Stomach (tissue), 19 donors: Measurements from ENCODE around the gene CCN6. TPM values are rescaled to one million over a fixed set of nuclear protein-coding genes. Genes with fewer than 3 reads are reported as not detected.
A peak's percentile ranks its signal among the peaks of the same experiment; 100 is the strongest.

Source experiments
- DNase-seq, 2 donors: peaks; one replicate each; pipeline versions ENCODE4 v3.0.0 to v3.0.0-alpha.2; 2013 to 2019
- H3K27ac ChIP-seq, 5 donors: fragments of 200-600 bp in 4 of 5; sonication (generic) in 4 of 5; one replicate each; pipeline ENCODE4 v1.5.1; 2013 to 2019; ENCODE audit warnings: mild to moderate bottlenecking in 1 of 5, moderate library complexity in 1 of 5
- H3K27me3 ChIP-seq, 3 donors: fragments of 200-600 bp; sonication (generic); one replicate each; pipeline ENCODE4 v1.5.1; 2017 to 2019; ENCODE audit warnings: mixed run types in 1 of 3
- H3K36me3 ChIP-seq, 4 donors: fragments of 200-600 bp; sonication (generic); 1 replicate in 3 of 4; 2 replicates in 1 of 4; pipeline ENCODE4 v1.5.1; 2016 to 2019
- H3K4me1 ChIP-seq, 4 donors: fragments of 200-600 bp; sonication (generic); one replicate each; pipeline ENCODE4 v1.5.1; 2016 to 2019
- H3K4me3 ChIP-seq, 4 donors: fragments of 200-600 bp; sonication (generic) in 3 of 4; one replicate each; pipeline ENCODE4 v1.5.1; 2016 to 2019; ENCODE audit warnings: mild to moderate bottlenecking in 1 of 4
- H3K9me3 ChIP-seq, 4 donors: fragments of 200-600 bp; sonication (generic); one replicate each; pipeline ENCODE4 v1.5.1; 2016 to 2019
- CTCF ChIP-seq, 7 experiments: fragments of 450-650 bp in 4 of 7; fragments of 200-600 bp in 3 of 7; sonication (generic) in 3 of 7; IDR thresholded peaks; one replicate each; pipeline ENCODE4 v1.5.1; 2016 to 2019; ENCODE audit warnings: antibody characterized with exemption in 7 of 7, control low read depth in 2 of 7, mild to moderate bottlenecking in 1 of 7
- EP300 ChIP-seq: sonication (generic); formaldehyde crosslinking; IDR thresholded peaks from one replicate; pipeline ENCODE4 v1.6.1; 2017; ENCODE audit warnings: antibody characterized with exemption
- POLR2A ChIP-seq, 4 donors: fragments of 450-650 bp; IDR thresholded peaks; one replicate each; pipeline ENCODE4 v1.6.1; 2016; ENCODE audit warnings: antibody characterized with exemption in 4 of 4, control low read depth in 2 of 4, mild to moderate bottlenecking in 1 of 4, moderate library complexity in 1 of 4
- POLR2AphosphoS5 ChIP-seq, 3 donors: sonication (generic); formaldehyde crosslinking; IDR thresholded peaks; one replicate each; pipeline ENCODE4 v1.6.1; 2016; ENCODE audit warnings: antibody characterized with exemption in 3 of 3
- WGBS, 5 donors: extraction: QIAGEN DNeasy Blood & Tissue Kit in 3 of 5; methylation state at CpG; one replicate each; pipeline versions ENCODE4 v1.1.5 to v1.1.7; 2013 to 2018; 5-methylcytosine and 5-hydroxymethylcytosine counted together
- intact Hi-C: fragments of 100-400 bp; cut with DNase I; formaldehyde crosslinking; loops from one replicate; pipeline ENCODE4 v1.15.1; 2023; ENCODE audit warnings: low total_unique reads
- long read RNA-seq, 10 donors: transcript quantifications; one replicate each; lab custom pipeline, GENCODE V29; 2026
- polyA plus RNA-seq, 3 donors: library from polyadenylated mRNA; stranded (reverse); fragments of 200-250 nt; gene quantifications; one replicate each; pipeline ENCODE4 v1.2.3, GENCODE V29; 2013
- total RNA-seq, 5 donors: library from RNA; depleted of rRNA; stranded (reverse); fragments of >200 nt; gene quantifications; one replicate each; pipeline versions ENCODE4 v1.1.0 to v1.2.3, GENCODE V29; 2014 to 2016
- donor health status: healthy with polysubstance abuse.
- donor health status: Bipolar disorder and iron deficiency.
- donor health status: healthy.

CCN6 gene
- total RNA-seq (not detected), polyA plus RNA-seq (not detected)
- long read RNA-seq, donor 1: 0 reads
- long read RNA-seq, donor 2, partial matches to known transcripts: 17 of 17 reads
- long read RNA-seq, donor 2, other reads (novel, unspliced or antisense): 0 of 17 reads
- long read RNA-seq, donor 3: 0 reads
- long read RNA-seq, donor 4: 0 reads
- long read RNA-seq, donor 5: 0 reads
- long read RNA-seq, donor 6: 0 reads
- long read RNA-seq, donor 7: 0 reads
- long read RNA-seq, donor 8, partial matches to known transcripts: 7 of 15 reads
- long read RNA-seq, donor 8, other reads (novel, unspliced or antisense): 8 of 15 reads
- long read RNA-seq, donor 9: 0 reads
- long read RNA-seq, donor 10: 0 reads

- Histone ChIP-seq H3K4me1 (peaks cover 0 to 10% (median 5%) of the 10 kb centered on the region in 4 donors), H3K27ac (peak within 1 kb of the TSS in 2 of 5 donors; percentile 7 to 8), H3K4me3 (no peak within 1 kb of the TSS), H3K9me3 (no peaks in the 10 kb centered on the region), H3K36me3 (no peaks in the 10 kb centered on the region), H3K27me3 (no peaks in the 10 kb centered on the region)
- peak in 1 of 2 donors; percentile 38 for DNase-seq
- WGBS, 5 donors: 58 to 71% (median 63%) methylated on average over 12 of the region's 12 CpGs
- intact Hi-C loops: no loop called here
- TF ChIP-seq POLR2AphosphoS5 (IDR thresholded peaks at IDR 0.05) (no peak), EP300 (no peak), POLR2A (IDR thresholded peaks at IDR 0.05) (no peak)
Measured at GRCh38 chr6:112054001-112054400, at the start of gene CCN6. Gene CCN6, plus strand, starts transcription at chr6:112054104. Its CDS starts 254 bp downstream, at chr6:112054358.

- intact Hi-C loops: no loop called here
- 61 to 79% (median 71%) methylated on average over 5 of the region's 5 CpGs for WGBS, 5 donors
- Histone ChIP-seq H3K4me1 (peaks cover 0 to 36% (median 11%) of the 10 kb centered on the region in 4 donors), H3K4me3 (no peak overlapping the region), H3K9me3 (no peaks in the 10 kb centered on the region), H3K27ac (peak overlapping the region in 2 of 5 donors; percentile 2 to 50), H3K27me3 (no peaks in the 10 kb centered on the region), H3K36me3 (no peaks in the 10 kb centered on the region)
- no peak for TF ChIP-seq CTCF (IDR thresholded peaks at IDR 0.05)
- TF ChIP-seq POLR2AphosphoS5 (IDR thresholded peaks at IDR 0.05): no peak
- no peak for TF ChIP-seq EP300
- no peak for TF ChIP-seq POLR2A (IDR thresholded peaks at IDR 0.05)
- DNase-seq: no peak
Measured at GRCh38 chr6:112004201-112005012, 49.5 kb upstream of the CCN6 start.

- no peak for TF ChIP-seq POLR2A (IDR thresholded peaks at IDR 0.05)
- TF ChIP-seq EP300: no peak
- no peak for TF ChIP-seq POLR2AphosphoS5 (IDR thresholded peaks at IDR 0.05)
- no peak for TF ChIP-seq CTCF (IDR thresholded peaks at IDR 0.05)
- Histone ChIP-seq H3K27ac (peak overlapping the region in 2 of 5 donors; percentile 2 to 50), H3K27me3 (no peaks in the 10 kb centered on the region), H3K9me3 (no peaks in the 10 kb centered on the region), H3K4me1 (peaks cover 0 to 36% (median 11%) of the 10 kb centered on the region in 4 donors), H3K36me3 (no peaks in the 10 kb centered on the region), H3K4me3 (no peak overlapping the region)
- intact Hi-C loops: no loop called here
- DNase-seq: peak in 1 of 2 donors; percentile 79
- 14 to 30% (median 23%) methylated on average over 1 of the region's 1 CpG for whole genome bisulfite sequencing, 5 donors
Measured at GRCh38 chr6:112005013-112005371, 48.9 kb upstream of the CCN6 start.

GRCh38 chr6:112007254-112007653 is 46.6 kb upstream of the CCN6 start:
- Histone ChIP-seq H3K4me1 (peaks cover 0 to 36% (median 11%) of the 10 kb centered on the region in 4 donors), H3K27ac (peak overlapping the region in 3 of 5 donors; percentile 49 to 69 (median 54)), H3K36me3 (no peaks in the 10 kb centered on the region), H3K9me3 (no peaks in the 10 kb centered on the region), H3K27me3 (no peaks in the 10 kb centered on the region), H3K4me3 (no peak overlapping the region)
- whole genome bisulfite sequencing, 5 donors: 13 to 33% (median 23%) methylated on average over 2 of the region's 2 CpGs
- intact Hi-C loops: no loop called here
- DNase-seq: peak in 1 of 2 donors; percentile 79
- no peak for TF ChIP-seq EP300
- TF ChIP-seq POLR2AphosphoS5 (IDR thresholded peaks at IDR 0.05): peak in 1 of 3 donors; percentile 55

- WGBS, 5 donors: 44 to 69% (median 57%) methylated on average over 3 of the region's 3 CpGs
- Histone ChIP-seq H3K4me1 (peaks cover 0 to 36% (median 11%) of the 10 kb centered on the region in 4 donors), H3K4me3 (no peak overlapping the region), H3K9me3 (no peaks in the 10 kb centered on the region), H3K27ac (peak overlapping the region in 3 of 5 donors; percentile 49 to 69 (median 54)), H3K36me3 (no peaks in the 10 kb centered on the region), H3K27me3 (no peaks in the 10 kb centered on the region)
- intact Hi-C loops: no loop called here
- peak in 1 of 2 donors; percentile 38 for DNase-seq
- no peak for TF ChIP-seq EP300
- TF ChIP-seq CTCF (IDR thresholded peaks at IDR 0.05): no peak
- TF ChIP-seq POLR2AphosphoS5 (IDR thresholded peaks at IDR 0.05): no peak
- TF ChIP-seq POLR2A (IDR thresholded peaks at IDR 0.05): no peak
Measured at GRCh38 chr6:112007805-112008204, 46.1 kb upstream of the CCN6 start.
